ENCODE measurements around the gene BLTP2.

- TF ChIP-seq CTCF (IDR thresholded peaks at IDR 0.05; ENCODE audit: low read depth, low read length, poor library complexity, severe bottlenecking): no peak
- TF ChIP-seq EZH2phosphoT487 (IDR thresholded peaks at IDR 0.05; ENCODE audit: borderline replicate concordance, low read length): no peak
Measured at GRCh38 chr17:28655160-28655559, 10.2 kb upstream of the BLTP2 start.
